Fibroblast of lung (primary cell): ENCODE measurements around the gene ARSG. TPM values are rescaled to one million over a fixed set of nuclear protein-coding genes. Genes with fewer than 3 reads are reported as not detected.

ENCODE experiments used
- DNase-seq, 2 donors: peaks; one replicate each; pipeline versions ENCODE4 v3.0.0 to v3.0.0-alpha.2; 2010; ENCODE audit warnings: low read depth in 2 of 2
- H2AFZ ChIP-seq: 2 replicates; pipeline ENCODE4 v1.5.1; 2012; ENCODE audit warnings: low read length, control low read depth, inconsistent platforms
- H3K27ac ChIP-seq: 2 replicates; pipeline ENCODE4 v1.5.1; 2011; ENCODE audit warnings: low read length, control low read depth; ENCODE audit not compliant: insufficient read depth
- H3K27me3 ChIP-seq: 2 replicates; pipeline ENCODE4 v1.5.1; 2011; ENCODE audit warnings: mild to moderate bottlenecking, low read length; ENCODE audit not compliant: control insufficient read depth, insufficient read depth
- H3K36me3 ChIP-seq: 2 replicates; pipeline ENCODE4 v1.5.1; 2011; ENCODE audit warnings: low read length; ENCODE audit not compliant: control insufficient read depth, insufficient read depth
- H3K4me1 ChIP-seq: 2 replicates; pipeline ENCODE4 v1.5.1; 2011; ENCODE audit warnings: low read length; ENCODE audit not compliant: control insufficient read depth, insufficient read depth; ENCODE audit errors: extremely low read depth
- H3K4me2 ChIP-seq: 2 replicates; pipeline ENCODE4 v1.5.1; 2011; ENCODE audit warnings: low read length, control low read depth; ENCODE audit not compliant: insufficient read depth; ENCODE audit errors: extremely low read depth
- H3K4me3 ChIP-seq, 4 experiments: fragments of 200-600 bp in 1 of 4; sonication (generic) in 1 of 4; replicated peaks in 1 of 4; 2 replicates each; pipeline ENCODE4 v1.5.1; 2011 to 2016; ENCODE audit warnings: low read length in 4 of 4, low read depth in 3 of 4, mild to moderate bottlenecking in 3 of 4, control low read depth in 2 of 4, inconsistent platforms in 1 of 4, mixed read lengths in 1 of 4; ENCODE audit not compliant: insufficient read depth in 1 of 4; ENCODE audit errors: control extremely low read depth in 1 of 4
- H3K79me2 ChIP-seq: 2 replicates; pipeline ENCODE4 v1.5.1; 2012; ENCODE audit warnings: mild to moderate bottlenecking, low read length, inconsistent platforms; ENCODE audit not compliant: control insufficient read depth, insufficient read depth
- H3K9ac ChIP-seq: 2 replicates; pipeline ENCODE4 v1.5.1; 2011; ENCODE audit warnings: mild to moderate bottlenecking, low read length, control low read depth; ENCODE audit not compliant: insufficient read depth
- H3K9me3 ChIP-seq: 2 replicates; pipeline ENCODE4 v1.5.1; 2012; ENCODE audit warnings: low read depth, low read length; ENCODE audit not compliant: control insufficient read depth, insufficient read depth
- H4K20me1 ChIP-seq: 2 replicates; pipeline ENCODE4 v1.5.1; 2011; ENCODE audit warnings: low read length; ENCODE audit not compliant: control insufficient read depth, insufficient read depth; ENCODE audit errors: extremely low read depth
- CTCF ChIP-seq, 2 donors: IDR thresholded peaks in 1 of 2; conservative IDR thresholded peaks in 1 of 2; 1 replicate in 1 of 2; 2 replicates in 1 of 2; pipeline ENCODE4 v1.5.1; 2011 to 2012; ENCODE audit warnings: low read length in 2 of 2, control low read depth in 1 of 2, inconsistent platforms in 1 of 2, low read depth in 1 of 2, mild to moderate bottlenecking in 1 of 2
- EZH2 ChIP-seq: IDR thresholded peaks from 2 replicates; pipeline ENCODE4 v1.5.1; 2012; ENCODE audit warnings: low read length, control low read depth, mild to moderate bottlenecking; ENCODE audit errors: missing control alignments
- polyA plus RNA-seq, 2 donors: library from polyadenylated mRNA; depleted of rRNA in 1 of 2; stranded (reverse) in 1 of 2; unstranded in 1 of 2; fragments of >200 nt; gene quantifications; 2 replicates each; pipeline ENCODE4 v1.2.1, GENCODE V29; 2011 to 2012; ENCODE audit warnings: missing spikeins in 1 of 2
- total RNA-seq: library from RNA; depleted of rRNA; stranded (reverse); fragments of >200 nt; gene quantifications from 2 replicates; pipeline ENCODE4 v1.2.1, GENCODE V29; 2014

Gene ARSG
- total and polyA plus RNA-seq, 2 donors (not counting 1 experiment from before 2014, with no cell fraction given) = 3.5 to 8.1 TPM

- peak in 1 of 2 donors; percentile 5 for DNase-seq
- H3K9me3 ChIP-seq = no peaks in the 10 kb centered on the region
- no peak overlapping the region for H3K4me3 ChIP-seq
- peak overlapping the region; percentile 45 for H2AFZ ChIP-seq
- H4K20me1 ChIP-seq = no peaks in the 10 kb centered on the region
- peak overlapping the region; percentile 43 for H3K27ac ChIP-seq
- H3K4me2 ChIP-seq = peak overlapping the region; percentile 38
- peaks cover 6% of the 10 kb centered on the region for H3K4me1 ChIP-seq
- no peak overlapping the region for H3K9ac ChIP-seq
- no peaks in the 10 kb centered on the region for H3K27me3 ChIP-seq
- H3K79me2 ChIP-seq = no peaks in the 10 kb centered on the region
- TF ChIP-seq CTCF (conservative IDR thresholded peaks at IDR 0.05 in 1 of 2, IDR thresholded peaks at IDR 0.05 in 1 of 2; ENCODE audit: low read depth in 1 of 2, low read length in 2 of 2) = no peak
- TF ChIP-seq EZH2 = no peak
- peaks cover 22% of the 10 kb centered on the region for H3K36me3 ChIP-seq
Observed at GRCh38 chr17:68437979-68438822, 146.9 kb downstream of the ARSG start.

- Histone ChIP-seq H4K20me1 (no peaks in the 10 kb centered on the region), H3K9ac (no peak overlapping the region), H3K27me3 (no peaks in the 10 kb centered on the region), H2AFZ (no peak overlapping the region), H3K79me2 (no peaks in the 10 kb centered on the region), H3K4me1 (peaks cover 6% of the 10 kb centered on the region), H3K36me3 (peaks cover 16% of the 10 kb centered on the region), H3K4me2 (no peak overlapping the region), H3K9me3 (no peaks in the 10 kb centered on the region), H3K27ac (no peak overlapping the region), H3K4me3 (no peak overlapping the region)
- no peak for DNase-seq
- TF ChIP-seq CTCF (conservative IDR thresholded peaks at IDR 0.05 in 1 of 2, IDR thresholded peaks at IDR 0.05 in 1 of 2; ENCODE audit: low read depth in 1 of 2, low read length in 2 of 2) = no peak
- no peak for TF ChIP-seq EZH2
Observed at GRCh38 chr17:68439656-68440290, 148.5 kb downstream of the ARSG start.

GRCh38 chr17:68440526-68440925 is 149.2 kb downstream of the ARSG start:
- Histone ChIP-seq H3K9me3 (no peaks in the 10 kb centered on the region), H2AFZ (no peak overlapping the region), H3K36me3 (peaks cover 12% of the 10 kb centered on the region), H3K4me3 (no peak overlapping the region), H4K20me1 (no peaks in the 10 kb centered on the region), H3K9ac (no peak overlapping the region), H3K27me3 (no peaks in the 10 kb centered on the region), H3K4me1 (peaks cover 6% of the 10 kb centered on the region), H3K4me2 (no peak overlapping the region), H3K79me2 (no peaks in the 10 kb centered on the region), H3K27ac (no peak overlapping the region)
- TF ChIP-seq CTCF (conservative IDR thresholded peaks at IDR 0.05 in 1 of 2, IDR thresholded peaks at IDR 0.05 in 1 of 2; ENCODE audit: low read depth in 1 of 2, low read length in 2 of 2) (no peak), EZH2 (no peak)
- no peak for DNase-seq
